ENCODE data around the gene CAMK1D. TPM values are rescaled to one million over a fixed set of nuclear protein-coding genes. Genes with fewer than 3 reads are reported as not detected.

Gene CAMK1D
- total RNA-seq, 4 donors from 2014 or later: 29.7 to 36.7 (median 33.3) TPM

- TF ChIP-seq CTCF (IDR thresholded peaks at IDR 0.05) (no peak), POLR2A (IDR thresholded peaks at IDR 0.05) (no peak)
- intact Hi-C loops (cut with DNase I; ENCODE audit: low total_unique reads): no loop called here
- H3K4me3 ChIP-seq (ENCODE audit: low read depth, poor library complexity, severe bottlenecking): no peak overlapping the region
- no peak for DNase-seq (ENCODE audit: low spot score in 2 of 2)
- WGBS, 2 donors: 88 to 90% methylated on average over 9 of the region's 9 CpGs
Observed at GRCh38 chr10:12697764-12698163, 348.4 kb downstream of the CAMK1D start.

- 49 to 58% methylated on average over 7 of the region's 7 CpGs for WGBS, 2 donors
- no peak for DNase-seq (ENCODE audit: low spot score in 2 of 2)
- intact Hi-C loops (cut with DNase I; ENCODE audit: low total_unique reads): no loop called here
- TF ChIP-seq CTCF (IDR thresholded peaks at IDR 0.05) (no peak), POLR2A (IDR thresholded peaks at IDR 0.05) (no peak)
- no peak overlapping the region for H3K4me3 ChIP-seq (ENCODE audit: low read depth, poor library complexity, severe bottlenecking)
Observed at GRCh38 chr10:12699258-12699700, 349.9 kb downstream of the CAMK1D start.

- no peak for DNase-seq (ENCODE audit: low spot score in 2 of 2)
- intact Hi-C loops (cut with DNase I; ENCODE audit: low total_unique reads): loop anchor here (10.0 kb wide), 1 partner anchor 435 kb away; no protein-coding TSS in a partner anchor
- TF ChIP-seq POLR2A (IDR thresholded peaks at IDR 0.05) (no peak), CTCF (IDR thresholded peaks at IDR 0.05) (no peak)
- H3K4me3 ChIP-seq (ENCODE audit: low read depth, poor library complexity, severe bottlenecking): no peak overlapping the region
- WGBS, 2 donors: 64 to 65% methylated on average over 9 of the region's 9 CpGs
Observed at GRCh38 chr10:12699781-12700556, 350.6 kb downstream of the CAMK1D start.

- intact Hi-C loops (cut with DNase I; ENCODE audit: low total_unique reads): loop anchor here (10.0 kb wide), 1 partner anchor 436 kb away; no protein-coding TSS in a partner anchor
- WGBS, 2 donors: 92 to 93% methylated on average over 3 of the region's 3 CpGs
- H3K4me3 ChIP-seq (ENCODE audit: low read depth, poor library complexity, severe bottlenecking): no peak overlapping the region
- TF ChIP-seq CTCF (IDR thresholded peaks at IDR 0.05) (no peak), POLR2A (IDR thresholded peaks at IDR 0.05) (no peak)
- no peak for DNase-seq (ENCODE audit: low spot score in 2 of 2)
Observed at GRCh38 chr10:12700557-12700874, 351.2 kb downstream of the CAMK1D start.

GRCh38 chr10:12701696-12702095 is 352.3 kb downstream of the CAMK1D start:
- no peak for TF ChIP-seq CTCF (IDR thresholded peaks at IDR 0.05)
- no peak for TF ChIP-seq POLR2A (IDR thresholded peaks at IDR 0.05)
- H3K4me3 ChIP-seq (ENCODE audit: low read depth, poor library complexity, severe bottlenecking): no peak overlapping the region
- whole genome bisulfite sequencing, 2 donors: 54 to 58% methylated on average over 6 of the region's 6 CpGs
- DNase-seq (ENCODE audit: low spot score in 2 of 2): no peak
- intact Hi-C loops (cut with DNase I; ENCODE audit: low total_unique reads): loop anchor here (10.0 kb wide), 1 partner anchor 437 kb away; no protein-coding TSS in a partner anchor
